AG10803 (cell line): ENCODE measurements around the gene AOPEP.
"Not testable (repeated sequence)": the region's sequence is repeated elsewhere in the genome, so short reads cannot be mapped to it uniquely, and the experiment has no call there.

Experiments used
- DNase-seq: peaks from one replicate; pipeline ENCODE4 v3.0.0; 2010; ENCODE audit warnings: low read depth
- H3K4me3 ChIP-seq: 2 replicates; pipeline ENCODE4 v1.5.1; 2011; ENCODE audit warnings: mild to moderate bottlenecking, low read length, control low read depth
- CTCF ChIP-seq: conservative IDR thresholded peaks from 2 replicates; pipeline ENCODE4 v1.5.1; 2011; ENCODE audit warnings: mild to moderate bottlenecking, low read length, control low read depth, inconsistent platforms

AOPEP gene

GRCh38 chr9:94960964-94961363 lies 234.5 kb downstream of the AOPEP start:
- TF ChIP-seq CTCF: no peak
- no peak for DNase-seq
- H3K4me3 ChIP-seq: no peak overlapping the region

- H3K4me3 ChIP-seq: no peak overlapping the region
- no peak for TF ChIP-seq CTCF
- DNase-seq: no peak
Measured at GRCh38 chr9:94961870-94962269, 235.4 kb downstream of the AOPEP start.

DNA sequence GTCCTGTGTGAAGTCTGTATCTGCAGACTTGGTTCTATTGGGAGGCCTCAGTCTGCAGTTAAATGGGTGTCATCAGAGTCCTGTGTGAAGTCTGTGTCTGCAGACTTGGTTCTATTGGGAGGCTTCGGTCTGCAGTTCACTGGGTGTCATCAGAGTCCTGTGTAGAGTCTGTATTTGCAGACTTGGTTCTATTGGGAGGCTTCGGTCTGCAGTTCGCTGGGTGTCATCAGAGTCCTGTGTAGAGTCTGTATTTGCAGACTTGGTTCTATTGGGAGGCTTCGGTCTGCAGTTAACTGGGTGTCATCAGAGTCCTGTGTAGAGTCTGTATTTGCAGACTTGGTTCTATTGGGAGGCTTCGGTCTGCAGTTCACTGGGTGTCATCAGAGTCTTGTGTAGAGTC lies 239.1 kb downstream of the AOPEP start:
- DNase-seq, H3K4me3 ChIP-seq: not testable (repeated sequence)

DNA sequence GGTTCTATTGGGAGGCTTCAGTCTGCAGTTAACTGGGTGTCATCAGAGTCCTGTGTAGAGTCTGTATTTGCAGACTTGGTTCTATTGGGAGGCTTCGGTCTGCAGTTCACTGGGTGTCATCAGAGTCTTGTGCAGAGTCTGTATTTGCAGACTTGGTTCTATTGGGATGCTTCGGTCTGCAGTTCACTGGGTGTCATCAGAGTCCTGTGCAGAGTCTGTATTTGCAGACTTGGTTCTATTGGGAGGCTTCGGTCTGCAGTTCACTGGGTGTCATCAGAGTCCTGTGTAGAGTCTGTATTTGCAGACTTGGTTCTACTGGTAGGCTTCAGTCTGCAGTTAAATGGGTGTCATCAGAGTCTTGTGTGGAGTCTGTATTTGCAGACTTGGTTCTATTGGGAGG lies 239.5 kb downstream of the AOPEP start:
- H3K4me3 ChIP-seq, DNase-seq: not testable (repeated sequence)

- H3K4me3 ChIP-seq: no peak overlapping the region
- DNase-seq: no peak
- no peak for TF ChIP-seq CTCF
Measured at GRCh38 chr9:94967482-94967881, 241.0 kb downstream of the AOPEP start.

GRCh38 chr9:94971378-94972131 lies 245.1 kb downstream of the AOPEP start:
- H3K4me3 ChIP-seq: no peak overlapping the region
- no peak for DNase-seq
- TF ChIP-seq CTCF: no peak

- TF ChIP-seq CTCF: no peak
- DNase-seq: peak; percentile 72
- no peak overlapping the region for H3K4me3 ChIP-seq
Measured at GRCh38 chr9:94973451-94973941, 247.0 kb downstream of the AOPEP start.

DNA sequence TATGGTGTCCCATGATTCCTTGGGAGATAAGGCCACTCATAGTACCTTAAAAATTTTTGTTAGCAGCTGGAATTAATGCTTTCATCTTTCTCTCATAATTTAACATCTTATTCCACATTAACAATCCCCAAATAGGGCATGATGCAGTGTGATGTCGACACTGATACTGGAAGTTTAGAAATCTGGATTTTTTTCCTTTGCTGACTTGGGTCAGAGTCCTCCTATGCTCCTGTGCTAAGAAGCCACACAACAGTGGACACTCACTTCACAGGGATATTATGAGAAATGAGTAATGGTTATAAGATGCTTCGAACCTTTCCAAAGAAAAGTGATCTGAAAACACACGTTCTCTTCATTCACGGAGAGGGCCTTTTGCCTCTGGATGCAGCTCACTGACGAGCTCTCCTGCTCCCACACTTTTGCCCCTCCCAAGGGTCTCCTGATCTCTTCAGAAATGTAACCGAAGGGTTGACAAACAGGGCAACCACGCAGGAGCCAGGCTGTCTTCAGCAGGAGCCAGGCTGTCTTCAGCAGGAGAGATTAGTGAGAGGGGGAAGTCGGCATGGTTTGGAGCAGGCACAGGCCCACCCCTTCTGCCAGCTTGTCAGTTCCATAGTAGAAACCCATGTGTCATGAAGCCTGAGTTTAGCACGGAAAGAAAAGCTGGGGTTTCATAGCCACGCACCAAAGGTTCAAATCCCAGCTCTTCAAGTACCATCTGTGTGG lies 247.8 kb downstream of the AOPEP start:
- TF ChIP-seq CTCF: no peak
- peak; percentile 45 for DNase-seq
- H3K4me3 ChIP-seq: no peak overlapping the region
